Measurements from ENCODE around the gene IL31RA. TPM values are rescaled to one million over a fixed set of nuclear protein-coding genes. Genes with fewer than 3 reads are reported as not detected.
"Not testable (repeated sequence)": the region's sequence is repeated elsewhere in the genome, so short reads cannot be mapped to it uniquely, and the experiment has no call there.

IL31RA gene
- total RNA-seq, 4 donors from 2014 or later, result 0.89 to 3.0 (median 1.0) TPM

GRCh38 chr5:55934720-55935119 lies 83.6 kb downstream of the IL31RA start:
- Histone ChIP-seq H3K4me3 (no peak overlapping the region), H3K27ac (no peak overlapping the region), H3K36me3 (peaks cover 10% of the 10 kb centered on the region), H3K27me3 (no peaks in the 10 kb centered on the region), H3K9me3 (no peaks in the 10 kb centered on the region), H3K4me1 (no peaks in the 10 kb centered on the region)
- no peak for DNase-seq (ENCODE audit: low spot score in 2 of 2)
- WGBS, result 85% methylated on average over 2 of the region's 2 CpGs
- TF ChIP-seq, protein P1, sequence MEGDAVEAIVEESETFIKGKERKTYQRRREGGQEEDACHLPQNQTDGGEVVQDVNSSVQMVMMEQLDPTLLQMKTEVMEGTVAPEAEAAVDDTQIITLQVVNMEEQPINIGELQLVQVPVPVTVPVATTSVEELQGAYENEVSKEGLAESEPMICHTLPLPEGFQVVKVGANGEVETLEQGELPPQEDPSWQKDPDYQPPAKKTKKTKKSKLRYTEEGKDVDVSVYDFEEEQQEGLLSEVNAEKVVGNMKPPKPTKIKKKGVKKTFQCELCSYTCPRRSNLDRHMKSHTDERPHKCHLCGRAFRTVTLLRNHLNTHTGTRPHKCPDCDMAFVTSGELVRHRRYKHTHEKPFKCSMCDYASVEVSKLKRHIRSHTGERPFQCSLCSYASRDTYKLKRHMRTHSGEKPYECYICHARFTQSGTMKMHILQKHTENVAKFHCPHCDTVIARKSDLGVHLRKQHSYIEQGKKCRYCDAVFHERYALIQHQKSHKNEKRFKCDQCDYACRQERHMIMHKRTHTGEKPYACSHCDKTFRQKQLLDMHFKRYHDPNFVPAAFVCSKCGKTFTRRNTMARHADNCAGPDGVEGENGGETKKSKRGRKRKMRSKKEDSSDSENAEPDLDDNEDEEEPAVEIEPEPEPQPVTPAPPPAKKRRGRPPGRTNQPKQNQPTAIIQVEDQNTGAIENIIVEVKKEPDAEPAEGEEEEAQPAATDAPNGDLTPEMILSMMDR (IDR thresholded peaks at IDR 0.05), result no peak
- TF ChIP-seq POLR2AphosphoS5 (IDR thresholded peaks at IDR 0.05) (no peak), EP300 (IDR thresholded peaks at IDR 0.05) (no peak), POLR2A (IDR thresholded peaks at IDR 0.05) (no peak)

- Histone ChIP-seq H3K27ac (no peak overlapping the region), H3K9me3 (no peaks in the 10 kb centered on the region), H3K36me3 (peaks cover 14% of the 10 kb centered on the region), H3K27me3 (no peaks in the 10 kb centered on the region), H3K4me1 (no peaks in the 10 kb centered on the region), H3K4me3 (no peak overlapping the region)
- TF ChIP-seq, protein P1 (IDR thresholded peaks at IDR 0.05), result no peak
- TF ChIP-seq POLR2AphosphoS5 (IDR thresholded peaks at IDR 0.05) (no peak), EP300 (IDR thresholded peaks at IDR 0.05) (no peak), POLR2A (IDR thresholded peaks at IDR 0.05) (no peak)
- DNase-seq (ENCODE audit: low spot score in 2 of 2), result no peak
- 89% methylated on average over 6 of the region's 6 CpGs for WGBS
These were observed 84.2 kb downstream of the IL31RA start for GRCh38 chr5:55935371-55935770.

GRCh38 chr5:55936100-55936693 lies 85.0 kb downstream of the IL31RA start:
- H3K4me1 ChIP-seq, result no peaks in the 10 kb centered on the region
- H3K36me3 ChIP-seq, result peaks cover 22% of the 10 kb centered on the region
- no peaks in the 10 kb centered on the region for H3K27me3 ChIP-seq
- TF ChIP-seq EP300 (IDR thresholded peaks at IDR 0.05), result no peak
- TF ChIP-seq, protein P1 (IDR thresholded peaks at IDR 0.05), result peak; percentile 66 to 81
- TF ChIP-seq POLR2A (IDR thresholded peaks at IDR 0.05), result no peak
- no peak for TF ChIP-seq POLR2AphosphoS5 (IDR thresholded peaks at IDR 0.05)
- DNase-seq (ENCODE audit: low spot score in 2 of 2), result peak in 1 of 2 donors; percentile 85
- no peak overlapping the region for H3K4me3 ChIP-seq
- no peaks in the 10 kb centered on the region for H3K9me3 ChIP-seq
- WGBS, result 34% methylated on average over 3 of the region's 3 CpGs
- no peak overlapping the region for H3K27ac ChIP-seq

DNA sequence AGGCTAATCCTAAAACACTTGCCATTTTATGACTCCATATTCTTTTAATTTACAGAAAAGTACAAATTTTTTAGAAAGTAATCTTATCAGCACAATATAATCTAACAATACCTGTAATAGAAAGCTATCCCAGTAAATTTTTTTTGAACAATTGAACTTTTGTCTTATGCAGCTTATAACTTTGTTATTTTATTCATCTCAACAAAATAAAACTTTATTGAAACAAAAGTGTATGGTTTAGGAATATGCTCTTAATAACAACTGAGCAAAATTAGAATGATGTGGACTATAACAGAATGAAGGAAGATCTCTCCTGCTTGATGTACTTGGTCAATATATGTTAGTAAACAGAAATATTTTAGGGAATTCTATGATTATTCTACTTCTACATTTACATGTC lies 86.4 kb downstream of the IL31RA start:
- not testable (repeated sequence) for H3K9me3 ChIP-seq; DNase-seq (ENCODE audit: low spot score in 2 of 2); H3K27ac ChIP-seq; H3K4me1 ChIP-seq; H3K4me3 ChIP-seq; H3K27me3 ChIP-seq
- peaks cover 35% of the 10 kb centered on the region for H3K36me3 ChIP-seq

GRCh38 chr5:55941154-55941553 lies 90.0 kb downstream of the IL31RA start:
- not testable (repeated sequence) for H3K4me3 ChIP-seq

DNA sequence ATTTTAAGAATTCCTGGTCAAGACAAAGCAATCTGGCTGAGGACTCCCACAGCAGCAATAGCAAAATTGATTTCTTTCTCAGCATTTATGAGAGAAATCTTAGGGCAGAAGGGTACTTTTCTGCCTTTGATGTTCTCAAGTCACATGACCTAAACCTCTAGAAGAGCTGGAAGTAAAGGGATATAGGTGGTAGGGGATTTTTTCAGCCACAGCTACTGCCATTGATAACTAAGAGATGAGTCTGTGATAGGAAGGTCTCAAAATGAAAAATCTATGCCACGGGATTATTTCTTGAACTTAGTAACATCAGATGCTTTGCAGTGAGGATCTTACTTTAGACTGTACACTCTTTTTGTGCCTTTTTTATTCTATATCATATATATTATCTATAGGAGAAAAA lies 108.1 kb downstream of the IL31RA start:
- H3K4me1 ChIP-seq, result no peaks in the 10 kb centered on the region
- DNase-seq (ENCODE audit: low spot score in 2 of 2), result no peak
- H3K9me3 ChIP-seq, result no peaks in the 10 kb centered on the region
- peaks cover 83% of the 10 kb centered on the region for H3K36me3 ChIP-seq
- H3K4me3 ChIP-seq, result no peak overlapping the region
- no peak overlapping the region for H3K27ac ChIP-seq
- WGBS, result 79% methylated on average over 1 of the region's 1 CpG
- H3K27me3 ChIP-seq, result no peaks in the 10 kb centered on the region
- TF ChIP-seq POLR2AphosphoS5 (IDR thresholded peaks at IDR 0.05), result no peak
- TF ChIP-seq EP300 (IDR thresholded peaks at IDR 0.05), result no peak
- TF ChIP-seq POLR2A (IDR thresholded peaks at IDR 0.05), result no peak
- TF ChIP-seq, protein P1 (IDR thresholded peaks at IDR 0.05), result no peak

More at GRCh38 chr5:55941154-55941553, 90.0 kb downstream of the IL31RA start:
- H3K4me1 ChIP-seq; H3K27ac ChIP-seq; H3K9me3 ChIP-seq; DNase-seq (ENCODE audit: low spot score in 2 of 2); H3K27me3 ChIP-seq: not testable (repeated sequence)
- peaks cover 53% of the 10 kb centered on the region for H3K36me3 ChIP-seq
- 92% methylated on average over 4 of the region's 4 CpGs for WGBS

All from suprapubic skin (tissue), 4 donors.